ENCODE measurements around the gene PARD3B.

The PARD3B gene

GRCh38 chr2:205405752-205406151 is 860.5 kb downstream of the PARD3B start:
- no peak for DNase-seq
- Histone ChIP-seq H3K79me2 (ENCODE audit: insufficient read depth, low read length) (no peaks in the 10 kb centered on the region), H3K36me3 (ENCODE audit: insufficient read depth, low read length) (no peaks in the 10 kb centered on the region), H4K20me1 (ENCODE audit: insufficient read depth, low read length) (no peaks in the 10 kb centered on the region), H3K4me3 (ENCODE audit: low read depth in 1 of 2, low read length in 2 of 2) (no peak overlapping the region), H2AFZ (ENCODE audit: low read depth, low read length) (no peak overlapping the region), H3K27ac (ENCODE audit: low read length) (no peak overlapping the region), H3K4me2 (ENCODE audit: insufficient read depth, low read length) (no peak overlapping the region), H3K9me3 (ENCODE audit: insufficient read depth, low read length, severe bottlenecking) (no peaks in the 10 kb centered on the region), H3K9ac (ENCODE audit: low read depth, low read length) (no peak overlapping the region), H3K27me3 (ENCODE audit: insufficient read depth, low read length, poor library complexity) (no peaks in the 10 kb centered on the region), H3K4me1 (ENCODE audit: insufficient read depth, low read length) (no peaks in the 10 kb centered on the region)
- ATAC-seq (ENCODE audit: insufficient read depth, low read depth): no peak
- TF ChIP-seq EZH2 (IDR thresholded peaks at IDR 0.05; ENCODE audit: borderline replicate concordance, low read depth, low read length, severe bottlenecking) (no peak), CTCF (IDR thresholded peaks at IDR 0.05; ENCODE audit: borderline replicate concordance, extremely low read depth, low read length, poor library complexity, severe bottlenecking) (no peak)

- Histone ChIP-seq H3K27me3 (ENCODE audit: insufficient read depth, low read length, poor library complexity) (no peaks in the 10 kb centered on the region), H2AFZ (ENCODE audit: low read depth, low read length) (no peak overlapping the region), H4K20me1 (ENCODE audit: insufficient read depth, low read length) (no peaks in the 10 kb centered on the region), H3K4me2 (ENCODE audit: insufficient read depth, low read length) (no peak overlapping the region), H3K79me2 (ENCODE audit: insufficient read depth, low read length) (no peaks in the 10 kb centered on the region), H3K27ac (ENCODE audit: low read length) (no peak overlapping the region), H3K4me1 (ENCODE audit: insufficient read depth, low read length) (no peaks in the 10 kb centered on the region), H3K36me3 (ENCODE audit: insufficient read depth, low read length) (no peaks in the 10 kb centered on the region), H3K9me3 (ENCODE audit: insufficient read depth, low read length, severe bottlenecking) (no peaks in the 10 kb centered on the region), H3K9ac (ENCODE audit: low read depth, low read length) (no peak overlapping the region), H3K4me3 (ENCODE audit: low read depth in 1 of 2, low read length in 2 of 2) (no peak overlapping the region)
- ATAC-seq (ENCODE audit: insufficient read depth, low read depth): no peak
- no peak for TF ChIP-seq CTCF (IDR thresholded peaks at IDR 0.05; ENCODE audit: borderline replicate concordance, extremely low read depth, low read length, poor library complexity, severe bottlenecking)
- TF ChIP-seq EZH2 (IDR thresholded peaks at IDR 0.05; ENCODE audit: borderline replicate concordance, low read depth, low read length, severe bottlenecking): no peak
- DNase-seq: no peak
Observed at GRCh38 chr2:205407984-205408383, 862.7 kb downstream of the PARD3B start.

GRCh38 chr2:205408696-205409095 is 863.4 kb downstream of the PARD3B start:
- Histone ChIP-seq H3K36me3 (ENCODE audit: insufficient read depth, low read length) (no peaks in the 10 kb centered on the region), H3K79me2 (ENCODE audit: insufficient read depth, low read length) (no peaks in the 10 kb centered on the region), H3K4me1 (ENCODE audit: insufficient read depth, low read length) (no peaks in the 10 kb centered on the region), H3K4me3 (ENCODE audit: low read depth in 1 of 2, low read length in 2 of 2) (no peak overlapping the region), H4K20me1 (ENCODE audit: insufficient read depth, low read length) (no peaks in the 10 kb centered on the region), H2AFZ (ENCODE audit: low read depth, low read length) (no peak overlapping the region), H3K9ac (ENCODE audit: low read depth, low read length) (no peak overlapping the region), H3K27ac (ENCODE audit: low read length) (no peak overlapping the region), H3K27me3 (ENCODE audit: insufficient read depth, low read length, poor library complexity) (no peaks in the 10 kb centered on the region), H3K9me3 (ENCODE audit: insufficient read depth, low read length, severe bottlenecking) (no peaks in the 10 kb centered on the region), H3K4me2 (ENCODE audit: insufficient read depth, low read length) (no peak overlapping the region)
- ATAC-seq (ENCODE audit: insufficient read depth, low read depth) (no peak), DNase-seq (no peak)
- TF ChIP-seq CTCF (IDR thresholded peaks at IDR 0.05; ENCODE audit: borderline replicate concordance, extremely low read depth, low read length, poor library complexity, severe bottlenecking): no peak

- Histone ChIP-seq H3K9ac (ENCODE audit: low read depth, low read length) (no peak overlapping the region), H3K4me2 (ENCODE audit: insufficient read depth, low read length) (no peak overlapping the region), H4K20me1 (ENCODE audit: insufficient read depth, low read length) (no peaks in the 10 kb centered on the region), H3K36me3 (ENCODE audit: insufficient read depth, low read length) (no peaks in the 10 kb centered on the region), H3K79me2 (ENCODE audit: insufficient read depth, low read length) (no peaks in the 10 kb centered on the region), H3K27ac (ENCODE audit: low read length) (no peak overlapping the region), H3K27me3 (ENCODE audit: insufficient read depth, low read length, poor library complexity) (no peaks in the 10 kb centered on the region), H3K9me3 (ENCODE audit: insufficient read depth, low read length, severe bottlenecking) (no peaks in the 10 kb centered on the region), H2AFZ (ENCODE audit: low read depth, low read length) (no peak overlapping the region), H3K4me3 (ENCODE audit: low read depth in 1 of 2, low read length in 2 of 2) (no peak overlapping the region), H3K4me1 (ENCODE audit: insufficient read depth, low read length) (no peaks in the 10 kb centered on the region)
- no peak for TF ChIP-seq EZH2 (IDR thresholded peaks at IDR 0.05; ENCODE audit: borderline replicate concordance, low read depth, low read length, severe bottlenecking)
- no peak for ATAC-seq (ENCODE audit: insufficient read depth, low read depth)
- DNase-seq: no peak
Observed at GRCh38 chr2:205409411-205409810, 864.1 kb downstream of the PARD3B start.

Measured in DND-41 (cell line).